Raji (cell line): Measurements from ENCODE around the gene POU3F1.

ENCODE experiments used
- POLR2A ChIP-seq: IDR thresholded peaks from 2 replicates; pipeline ENCODE4 v1.6.1; 2011; ENCODE audit warnings: low read depth, low read length, control low read depth; ENCODE audit not compliant: insufficient read depth

POU3F1 gene

GRCh38 chr1:38061883-38062328, 15.3 kb upstream of the POU3F1 start:
- TF ChIP-seq POLR2A: 0 out of 2 replicates have a peak, but pooled peaks have one; percentile 11

- no peak for TF ChIP-seq POLR2A
Measured at GRCh38 chr1:38061290-38061689, 14.7 kb upstream of the POU3F1 start.

DNA sequence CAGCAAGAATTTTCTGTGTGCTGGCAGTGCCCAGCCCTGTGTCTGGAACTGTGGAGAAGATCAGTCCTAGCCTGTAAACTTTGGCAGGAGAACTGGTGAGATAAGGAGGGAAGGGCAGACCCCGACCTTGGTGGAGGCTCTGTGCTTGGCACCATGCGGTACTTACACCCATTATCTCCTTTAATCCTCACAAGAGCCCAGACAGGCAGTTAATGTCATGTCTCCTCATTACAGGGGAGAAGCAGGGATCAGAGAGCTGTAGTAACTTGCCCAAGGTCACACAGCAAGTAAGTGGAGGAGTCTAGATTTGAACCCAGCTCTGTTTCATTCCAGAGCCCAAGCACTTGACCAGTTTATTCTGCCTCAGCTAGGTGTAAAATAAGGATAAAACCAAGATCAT, 13.9 kb upstream of the POU3F1 start:
- no peak for TF ChIP-seq POLR2A

DNA sequence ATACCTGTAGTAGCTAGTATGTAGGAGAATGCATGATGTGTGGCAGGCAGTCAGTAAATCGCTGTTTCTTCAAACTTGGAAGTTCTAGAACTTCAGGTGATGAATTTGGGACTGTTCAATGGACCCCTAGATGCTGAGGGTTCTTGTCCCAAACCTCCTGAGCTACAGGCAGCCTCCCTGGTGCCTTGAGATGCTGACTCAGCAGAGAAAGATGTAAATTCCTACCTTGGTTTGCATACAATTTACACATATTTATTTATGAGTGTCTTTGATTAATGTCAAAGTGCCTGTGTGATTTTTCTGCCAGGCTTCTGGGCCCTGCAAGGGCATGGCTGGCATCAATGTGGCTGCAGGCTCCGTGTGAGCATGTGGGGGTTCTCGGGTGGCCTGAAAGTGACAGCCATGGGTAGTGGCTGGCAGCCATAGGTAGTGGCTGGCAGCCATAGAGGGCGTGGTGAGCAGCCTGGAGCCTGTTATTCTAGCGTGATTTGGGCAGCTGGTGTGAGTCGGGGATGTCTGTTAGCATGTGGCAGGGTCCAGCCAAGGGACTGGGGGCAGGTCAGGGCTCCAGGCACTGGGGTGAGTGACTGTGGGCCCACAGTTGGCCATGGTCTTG, 13.2 kb upstream of the POU3F1 start:
- TF ChIP-seq POLR2A: no peak

DNA sequence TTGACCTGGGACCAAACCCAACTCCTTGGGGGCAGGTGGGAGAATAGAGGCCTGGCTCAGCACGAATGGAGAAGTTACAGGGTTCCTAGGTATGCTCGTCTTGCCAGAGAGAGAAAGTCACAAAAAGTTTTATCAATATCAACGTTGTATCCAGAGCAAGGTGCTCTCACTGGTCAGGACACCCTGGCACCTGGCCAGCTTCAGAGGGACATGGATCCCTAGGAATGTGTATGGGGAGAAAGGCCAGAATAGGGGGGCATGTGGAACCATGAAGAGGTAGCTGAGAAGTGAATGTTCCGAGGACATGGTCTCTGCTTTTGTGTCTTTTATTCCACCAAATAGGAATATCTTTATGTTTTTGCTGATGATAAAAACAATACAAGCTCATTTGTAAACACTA, 9.4 kb upstream of the POU3F1 start:
- TF ChIP-seq POLR2A: no peak

DNA sequence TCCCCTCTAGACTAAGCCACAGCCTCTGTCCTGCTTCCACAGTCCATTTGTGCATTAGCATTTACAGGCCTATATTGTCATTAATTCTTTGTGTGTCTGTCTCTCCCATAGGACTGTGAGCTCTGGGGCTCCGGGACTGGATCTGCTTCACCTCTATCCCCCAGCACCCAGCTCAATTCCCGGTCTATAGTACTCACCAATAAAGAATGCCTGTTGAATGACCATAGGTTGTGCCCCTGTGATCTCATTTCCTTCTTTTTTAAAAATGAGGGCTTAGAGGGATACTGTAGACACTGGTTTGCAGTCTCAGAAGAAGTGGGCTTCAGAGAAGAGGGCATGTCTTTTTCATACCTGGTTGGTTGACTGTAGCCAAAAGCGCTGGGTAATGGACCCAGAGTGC, 8.8 kb upstream of the POU3F1 start:
- TF ChIP-seq POLR2A: no peak

DNA sequence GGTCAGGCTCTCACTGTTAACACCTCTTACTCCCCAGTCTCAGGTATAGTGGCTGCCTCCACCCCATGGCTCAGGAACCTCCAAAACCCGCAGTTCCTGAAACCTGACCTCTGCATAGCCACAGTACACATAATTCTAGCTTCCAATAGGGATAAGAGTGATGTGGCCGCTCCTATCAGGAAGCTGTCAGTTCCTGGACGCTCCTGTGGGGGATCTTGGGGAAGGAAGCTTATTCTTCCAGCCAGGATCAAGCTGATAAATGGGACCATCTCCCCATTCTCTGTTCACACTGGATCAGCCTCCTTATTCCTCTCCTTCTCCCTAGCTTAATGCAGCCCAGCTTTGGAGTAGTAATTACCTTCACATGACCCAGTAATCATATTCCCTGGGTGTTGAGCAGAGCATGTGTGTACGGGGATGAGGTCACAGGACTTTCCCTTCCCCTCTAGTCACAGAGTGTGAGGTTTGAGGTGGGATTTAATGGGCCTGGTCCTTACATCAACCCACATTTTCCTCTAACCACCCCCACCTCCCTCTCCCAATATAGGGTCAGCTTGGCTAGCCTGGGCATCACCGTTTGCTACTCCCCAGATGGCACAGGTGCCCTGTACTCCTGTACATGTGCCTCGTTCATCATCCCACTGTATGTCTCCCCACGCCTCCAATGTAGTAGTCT, 7.0 kb upstream of the POU3F1 start:
- TF ChIP-seq POLR2A: no peak; the same call in 1 of the 2 replicates

DNA sequence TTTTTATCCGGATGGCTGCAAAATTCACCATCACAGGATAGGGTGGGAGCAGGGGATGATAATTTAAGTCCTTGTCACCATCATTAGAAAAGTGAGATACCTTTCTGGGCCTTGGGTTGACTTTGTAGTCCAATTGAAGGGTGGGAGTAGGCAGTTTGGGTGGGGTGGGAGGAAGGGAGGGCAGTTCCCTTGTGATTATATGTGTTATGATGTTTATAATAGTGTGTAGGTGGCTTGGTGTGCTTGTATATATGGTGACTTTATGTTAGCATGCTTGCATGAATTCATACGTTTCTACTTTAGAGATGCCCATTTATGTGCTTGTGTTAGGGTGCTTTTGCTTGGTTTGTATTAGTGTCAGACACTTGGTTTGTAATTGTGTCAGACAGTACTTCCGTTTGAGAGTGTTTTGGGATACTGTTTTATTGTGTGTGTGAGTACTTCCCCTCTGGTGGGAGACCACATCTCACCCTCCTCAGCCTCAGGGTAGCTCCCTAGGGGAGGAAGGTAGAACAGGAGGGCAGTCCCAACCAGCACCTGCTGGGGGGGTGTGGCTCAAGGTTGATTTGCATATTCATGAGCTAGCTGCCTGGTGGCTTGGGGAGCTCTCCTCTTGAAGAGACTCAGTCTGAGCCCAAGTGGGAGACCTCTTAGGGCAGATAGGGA, 6.3 kb upstream of the POU3F1 start:
- peak; percentile 85 for TF ChIP-seq POLR2A

DNA sequence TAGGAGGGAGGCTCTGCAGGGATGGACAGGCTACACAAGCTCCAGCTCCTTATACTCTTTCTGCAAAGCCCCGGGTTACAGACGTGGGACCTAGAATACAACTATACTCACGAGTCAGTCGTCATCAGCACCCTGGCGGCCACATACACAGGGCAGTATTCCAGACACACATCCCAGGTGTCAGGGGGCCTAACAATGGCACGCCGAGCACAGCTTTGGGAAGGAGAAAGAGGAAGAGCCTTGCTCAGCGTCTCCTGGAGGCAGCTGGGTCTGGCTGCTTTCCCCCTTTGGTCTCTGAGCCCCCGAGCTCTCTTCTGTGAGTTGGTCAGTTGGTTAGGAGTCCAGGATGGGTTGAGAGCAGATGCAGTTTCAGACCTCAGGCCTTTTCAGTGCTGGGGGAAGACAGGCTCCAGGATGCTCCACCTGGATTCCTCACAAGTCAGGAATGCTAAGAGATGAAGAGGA, 4.5 kb upstream of the POU3F1 start:
- TF ChIP-seq POLR2A: no peak

DNA sequence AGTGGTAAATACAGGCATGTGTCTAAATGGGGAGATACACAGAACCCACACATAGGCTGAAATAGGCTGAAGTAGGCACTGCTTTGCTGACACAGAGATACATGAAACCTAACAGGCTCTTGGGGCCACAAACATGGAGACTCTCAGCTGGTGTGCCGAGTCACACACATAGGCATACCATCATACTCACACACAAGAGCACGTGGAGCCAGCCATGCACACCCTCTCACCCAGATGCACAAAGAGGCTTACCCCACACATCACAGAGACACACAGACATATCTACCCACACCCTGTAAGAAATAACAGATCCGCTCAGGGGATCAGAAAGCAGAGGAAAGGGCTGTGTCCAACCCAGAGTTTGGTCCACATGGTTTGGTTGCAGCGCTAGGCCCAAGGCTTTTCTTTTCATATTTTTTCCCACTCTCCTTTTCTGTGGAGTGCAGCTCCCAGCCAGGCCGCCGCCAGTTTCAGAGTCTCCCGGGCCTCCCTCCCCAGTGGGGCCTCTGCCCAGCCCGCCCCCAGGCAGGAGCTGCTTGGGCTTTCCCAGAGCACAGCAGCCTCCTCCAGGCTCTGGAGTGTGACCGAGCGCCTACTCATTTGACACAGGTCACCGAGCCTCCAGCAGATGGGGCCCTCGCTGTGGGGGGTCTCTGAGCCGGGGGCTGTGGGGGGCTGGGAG, 3.9 kb upstream of the POU3F1 start:
- no peak for TF ChIP-seq POLR2A

- TF ChIP-seq POLR2A: no peak
Measured at GRCh38 chr1:38047603-38048141, 1.1 kb upstream of the POU3F1 start.

GRCh38 chr1:38046884-38047602, 450 bp upstream of the POU3F1 start:
- TF ChIP-seq POLR2A: no peak

DNA sequence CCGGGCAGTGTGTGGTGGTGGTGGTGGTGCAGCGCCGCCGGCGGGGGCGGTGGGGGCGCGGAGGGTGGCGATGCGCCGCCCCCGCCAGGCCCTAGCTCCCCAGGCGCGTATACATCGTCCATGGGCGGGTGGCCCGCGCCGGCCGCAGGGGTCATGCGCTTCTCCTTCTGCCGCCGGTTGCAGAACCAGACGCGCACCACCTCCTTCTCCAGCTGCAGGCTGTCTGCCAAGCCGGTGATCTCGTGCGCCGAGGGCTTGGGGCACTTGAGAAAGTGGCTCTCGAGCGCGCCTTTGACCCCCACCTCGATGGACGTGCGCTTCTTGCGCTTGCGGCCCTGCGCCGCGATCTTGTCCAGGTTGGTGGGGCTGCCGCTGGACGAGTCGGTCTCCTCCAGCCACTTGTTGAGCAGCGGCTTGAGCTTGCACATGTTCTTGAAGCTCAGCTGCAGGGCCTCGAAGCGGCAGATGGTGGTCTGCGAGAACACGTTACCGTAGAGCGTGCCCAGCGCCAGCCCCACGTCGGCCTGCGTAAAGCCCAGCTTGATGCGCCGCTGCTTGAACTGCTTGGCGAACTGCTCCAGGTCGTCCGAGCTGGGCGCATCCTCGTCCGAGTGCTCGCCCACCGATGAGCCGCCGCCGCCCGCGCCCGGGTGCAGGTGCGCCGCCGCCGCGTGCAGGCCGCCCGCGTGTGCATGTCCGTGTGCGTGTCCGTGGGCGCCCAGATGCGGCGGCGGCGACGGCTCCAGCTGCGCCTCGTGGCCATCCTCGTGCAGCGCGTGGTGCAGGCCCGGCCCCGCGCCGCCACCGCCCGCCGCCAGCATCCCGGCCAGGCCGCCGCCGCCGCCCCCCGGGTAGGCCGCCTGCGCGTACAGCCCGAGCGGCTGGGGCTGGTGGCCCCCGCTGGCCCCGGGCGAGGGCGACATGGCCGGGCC, 926 bp downstream of the POU3F1 start:
- TF ChIP-seq POLR2A: no peak

DNA sequence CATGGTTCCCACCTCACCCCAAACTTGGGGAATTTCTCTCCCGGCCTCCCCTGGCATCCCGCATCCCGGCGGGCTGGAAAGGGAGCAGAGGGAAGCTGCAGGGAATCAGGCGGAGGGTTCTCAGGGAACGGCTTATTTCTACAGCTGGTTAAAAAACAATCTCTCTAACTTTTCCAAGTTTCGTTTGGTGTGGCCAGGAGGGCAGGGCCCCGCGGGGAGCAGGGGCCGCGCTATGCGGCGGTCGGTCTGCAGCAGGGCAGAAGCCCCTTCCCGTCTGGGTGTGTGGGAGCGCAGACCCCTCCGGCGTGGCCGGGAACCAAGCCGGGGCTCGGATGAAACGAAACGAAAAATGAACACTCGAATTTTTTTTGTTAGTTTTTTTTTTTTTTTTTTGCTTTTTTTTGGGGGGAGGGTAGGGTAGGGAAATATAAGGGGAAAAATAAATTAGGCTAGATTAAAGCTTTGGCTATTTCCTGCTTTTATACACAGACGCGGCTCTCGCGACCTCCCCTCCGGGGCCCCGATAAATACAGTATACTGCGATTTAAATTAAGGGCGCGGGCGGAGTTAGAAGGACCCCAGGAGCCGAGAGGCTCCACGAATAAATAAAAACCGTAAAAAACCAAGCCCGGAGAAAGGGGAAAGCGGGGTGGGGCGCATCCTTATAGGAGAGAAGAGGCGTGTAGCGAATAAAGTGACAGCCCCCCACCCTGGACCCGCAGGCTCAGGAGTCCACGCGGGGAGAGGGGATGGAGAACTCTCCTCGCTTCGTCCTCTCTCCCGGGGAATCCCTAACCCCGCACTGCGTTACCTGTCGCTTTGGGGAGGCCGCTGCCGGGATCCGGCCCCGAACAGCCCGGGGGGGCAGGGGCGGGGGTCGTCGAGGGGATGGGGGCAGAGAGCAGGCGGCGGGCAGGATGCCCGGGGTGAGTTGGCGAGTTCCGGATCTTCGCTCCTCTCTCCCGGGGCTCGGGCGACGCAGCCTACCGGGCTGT, 2.1 kb downstream of the POU3F1 start:
- TF ChIP-seq POLR2A: no peak
